Gastroesophageal sphincter (tissue), 3 donors: ENCODE results near the gene EMP1.

Experiments
- EP300 ChIP-seq: sonication (generic); formaldehyde crosslinking; IDR thresholded peaks from one replicate; pipeline ENCODE4 v1.6.1; 2017; ENCODE audit warnings: antibody characterized with exemption, mild to moderate bottlenecking
- POLR2A ChIP-seq, 2 donors: fragments of 450-650 bp; IDR thresholded peaks; one replicate each; pipeline ENCODE4 v1.6.1; 2017; ENCODE audit warnings: antibody characterized with exemption in 2 of 2, mild to moderate bottlenecking in 2 of 2, moderate library complexity in 1 of 2
- TF ChIP-seq, protein P1 (sequence below), 4 experiments: fragments of 200-600 bp in 2 of 4; fragments of 450-650 bp in 2 of 4; sonication (generic) in 1 of 4; IDR thresholded peaks; one replicate each; pipeline ENCODE4 v1.5.1; 2017 to 2019; ENCODE audit warnings: antibody characterized with exemption in 4 of 4, mild to moderate bottlenecking in 2 of 4, moderate library complexity in 2 of 4

DNA sequence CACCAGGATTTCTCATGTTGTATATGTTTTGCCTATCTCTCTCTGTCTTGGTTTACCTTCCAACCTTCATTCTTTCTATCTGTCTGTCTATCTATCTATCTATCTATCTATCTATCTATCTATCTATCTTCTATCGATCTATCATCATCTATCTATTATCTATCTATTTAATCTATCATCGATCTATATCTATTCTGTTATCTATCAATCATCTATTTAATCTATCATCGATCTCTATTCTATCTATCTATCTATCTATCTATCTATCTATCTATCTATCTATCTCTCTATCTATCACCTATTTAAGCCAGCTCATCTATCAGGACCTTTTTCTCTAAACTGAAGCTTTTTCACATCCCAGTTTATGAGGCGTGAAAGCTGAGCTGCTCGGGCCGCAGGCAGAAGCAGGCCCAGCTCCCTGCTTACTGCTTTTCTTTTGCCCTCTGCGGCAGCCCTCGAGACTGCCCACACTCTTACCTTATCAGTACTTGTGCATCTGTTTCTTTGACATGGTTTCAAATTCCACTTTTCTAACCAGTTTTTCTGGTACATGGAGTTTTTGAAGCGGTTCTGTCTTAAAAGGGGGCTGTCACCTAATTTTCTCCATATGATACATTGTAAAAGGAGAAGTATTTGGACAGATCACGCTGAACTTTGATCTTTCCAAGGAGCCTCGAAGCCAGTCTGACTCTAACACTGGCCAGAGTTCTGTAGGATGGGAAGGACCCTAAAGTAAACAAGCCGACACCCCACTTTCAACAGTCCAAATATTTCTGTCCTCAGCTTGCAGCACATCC lies 48.6 kb upstream of the EMP1 start:
- TF ChIP-seq, protein P1, sequence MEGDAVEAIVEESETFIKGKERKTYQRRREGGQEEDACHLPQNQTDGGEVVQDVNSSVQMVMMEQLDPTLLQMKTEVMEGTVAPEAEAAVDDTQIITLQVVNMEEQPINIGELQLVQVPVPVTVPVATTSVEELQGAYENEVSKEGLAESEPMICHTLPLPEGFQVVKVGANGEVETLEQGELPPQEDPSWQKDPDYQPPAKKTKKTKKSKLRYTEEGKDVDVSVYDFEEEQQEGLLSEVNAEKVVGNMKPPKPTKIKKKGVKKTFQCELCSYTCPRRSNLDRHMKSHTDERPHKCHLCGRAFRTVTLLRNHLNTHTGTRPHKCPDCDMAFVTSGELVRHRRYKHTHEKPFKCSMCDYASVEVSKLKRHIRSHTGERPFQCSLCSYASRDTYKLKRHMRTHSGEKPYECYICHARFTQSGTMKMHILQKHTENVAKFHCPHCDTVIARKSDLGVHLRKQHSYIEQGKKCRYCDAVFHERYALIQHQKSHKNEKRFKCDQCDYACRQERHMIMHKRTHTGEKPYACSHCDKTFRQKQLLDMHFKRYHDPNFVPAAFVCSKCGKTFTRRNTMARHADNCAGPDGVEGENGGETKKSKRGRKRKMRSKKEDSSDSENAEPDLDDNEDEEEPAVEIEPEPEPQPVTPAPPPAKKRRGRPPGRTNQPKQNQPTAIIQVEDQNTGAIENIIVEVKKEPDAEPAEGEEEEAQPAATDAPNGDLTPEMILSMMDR (IDR thresholded peaks at IDR 0.05) = no peak
- TF ChIP-seq EP300 = no peak
- TF ChIP-seq POLR2A (IDR thresholded peaks at IDR 0.05) = no peak
